HG03439 (cell line): ENCODE data around the gene DISP2.

Experiments
- ATAC-seq: cut with Tn5 transposase; IDR thresholded peaks from one replicate; pipeline ENCODE4 v1.9.1; 2021; ENCODE audit warnings: mild to moderate bottlenecking, moderate library complexity; ENCODE audit not compliant: unreplicated experiment

DISP2 gene

GRCh38 chr15:40340740-40341400 lies 17.1 kb upstream of the DISP2 start, which contains the start of gene CCDC9B:
CCDC9B (minus strand) TSS chr15:40340939; CDS start chr15:40340819, 120 bp downstream.
- ATAC-seq: no peak

GRCh38 chr15:40342416-40343320 lies 15.4 kb upstream of the DISP2 start:
- ATAC-seq: no peak

- no peak for ATAC-seq
Observed at GRCh38 chr15:40343512-40343911, 14.5 kb upstream of the DISP2 start.

- ATAC-seq: no peak
Observed at GRCh38 chr15:40344217-40344616, 13.8 kb upstream of the DISP2 start.

GRCh38 chr15:40344631-40345120 lies 13.3 kb upstream of the DISP2 start:
- no peak for ATAC-seq

- no peak for ATAC-seq
Observed at GRCh38 chr15:40345225-40345866, 12.7 kb upstream of the DISP2 start.

GRCh38 chr15:40345867-40346578 lies 12.0 kb upstream of the DISP2 start:
- ATAC-seq: no peak

- no peak for ATAC-seq
Observed at GRCh38 chr15:40346579-40347558, 11.2 kb upstream of the DISP2 start.

GRCh38 chr15:40347559-40348473 lies 10.2 kb upstream of the DISP2 start:
- ATAC-seq: no peak

GRCh38 chr15:40348474-40348870 lies 9.5 kb upstream of the DISP2 start:
- no peak for ATAC-seq

- ATAC-seq: no peak
Observed at GRCh38 chr15:40349163-40349562, 8.9 kb upstream of the DISP2 start.

- no peak for ATAC-seq
Observed at GRCh38 chr15:40352281-40352901, 5.6 kb upstream of the DISP2 start.

GRCh38 chr15:40353697-40354096 lies 4.3 kb upstream of the DISP2 start:
- ATAC-seq: no peak

GRCh38 chr15:40354408-40355171 lies 3.4 kb upstream of the DISP2 start:
- ATAC-seq: no peak

- ATAC-seq: no peak
Observed at GRCh38 chr15:40355976-40356585, 1.9 kb upstream of the DISP2 start.

GRCh38 chr15:40357246-40357645 lies 773 bp upstream of the DISP2 start:
- ATAC-seq: no peak
